Mammary microvascular endothelial cell (primary cell): ENCODE measurements around the gene AURKAIP1. TPM values are rescaled to one million over a fixed set of nuclear protein-coding genes. Genes with fewer than 3 reads are reported as not detected.

Source experiments
- total RNA-seq: library from RNA; depleted of rRNA; stranded (reverse); fragments of >200 nt; gene quantifications from 2 replicates; pipeline ENCODE4 v1.2.3, GENCODE V29; 2015

Gene AURKAIP1
- total RNA-seq, result 180 and 195 TPM in 2 replicates

DNA sequence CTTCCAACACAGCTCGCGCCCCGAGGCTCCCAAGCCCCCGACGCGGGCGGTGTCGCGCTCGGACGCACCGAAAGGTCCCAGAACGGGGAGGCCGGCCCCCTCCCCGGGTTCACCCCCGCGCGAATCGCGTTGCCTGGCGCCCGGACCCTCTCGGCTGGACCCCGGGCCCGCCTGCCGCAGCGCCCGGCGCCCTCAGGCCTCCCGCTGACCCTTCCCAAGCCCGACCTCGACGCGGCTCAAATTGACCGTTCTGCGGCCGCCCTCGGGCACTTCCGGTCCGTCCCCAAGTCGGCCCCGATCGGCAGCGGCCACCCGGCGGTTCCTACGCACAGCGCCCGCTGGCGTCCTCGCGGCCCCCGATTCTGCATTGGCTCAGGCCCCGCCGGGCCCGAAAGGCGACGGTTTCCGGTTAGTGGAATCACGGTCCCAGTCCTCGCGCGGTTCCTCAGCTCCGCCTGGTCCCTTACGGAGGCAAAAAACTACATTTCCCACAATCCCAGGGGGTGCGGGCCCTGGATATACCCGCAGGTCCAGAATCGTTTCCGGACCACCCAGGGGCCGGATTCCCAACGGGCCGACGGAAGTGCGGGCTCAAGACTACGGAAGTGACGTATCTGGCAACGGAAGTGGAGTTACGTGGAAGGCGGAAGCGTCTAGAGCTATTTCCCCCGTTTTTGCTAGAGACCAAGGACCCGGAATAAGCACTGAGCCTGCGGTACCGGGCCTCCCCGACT is at the start of gene AURKAIP1:
Gene AURKAIP1, minus strand, starts transcription at position 279 of the 734 bp plus-strand sequence. CDS start 451 bp downstream, outside the sequence.

DNA sequence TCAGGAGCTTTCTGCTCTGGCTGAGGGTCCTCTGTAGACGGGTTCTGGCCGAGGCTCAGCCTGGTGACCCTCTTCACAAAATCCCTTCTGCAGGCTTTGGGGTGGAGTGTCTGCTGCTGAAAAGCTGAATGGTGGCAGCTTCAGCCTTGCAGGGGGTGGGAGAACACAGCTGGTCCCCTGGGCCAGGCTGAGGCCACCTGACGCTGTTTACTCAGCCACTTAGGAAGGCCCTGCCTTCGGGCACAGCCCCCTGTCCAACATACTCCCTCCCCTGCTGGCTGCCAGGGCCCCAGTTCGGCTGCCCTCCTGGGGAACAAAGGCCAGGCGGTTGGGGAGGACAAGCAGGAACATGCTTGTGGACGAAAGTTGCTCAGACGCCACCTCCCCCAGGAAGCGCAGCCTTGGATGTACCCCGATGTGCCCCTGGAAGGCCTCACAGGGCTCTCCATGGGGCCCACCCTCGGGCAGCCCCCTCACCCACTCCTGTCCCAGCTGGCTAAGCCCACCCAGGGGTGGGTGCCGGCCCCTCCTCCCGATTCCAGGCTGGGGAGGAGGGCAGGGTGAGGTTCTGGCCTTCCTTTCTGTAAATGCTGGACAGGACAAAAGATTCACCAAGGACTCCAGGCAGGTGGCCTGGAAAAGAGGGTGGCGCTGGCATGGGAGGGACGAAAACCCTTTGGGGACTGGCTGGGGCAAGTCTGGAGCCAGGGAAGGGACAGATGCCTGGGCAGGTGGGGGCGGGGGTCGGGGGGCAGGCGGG is 46.3 kb upstream of the AURKAIP1 start, which contains the start of gene ANKRD65:
Gene ANKRD65, minus strand, starts transcription at position 130 of the 760 bp plus-strand sequence. CDS start 271 bp downstream, outside the sequence.

DNA sequence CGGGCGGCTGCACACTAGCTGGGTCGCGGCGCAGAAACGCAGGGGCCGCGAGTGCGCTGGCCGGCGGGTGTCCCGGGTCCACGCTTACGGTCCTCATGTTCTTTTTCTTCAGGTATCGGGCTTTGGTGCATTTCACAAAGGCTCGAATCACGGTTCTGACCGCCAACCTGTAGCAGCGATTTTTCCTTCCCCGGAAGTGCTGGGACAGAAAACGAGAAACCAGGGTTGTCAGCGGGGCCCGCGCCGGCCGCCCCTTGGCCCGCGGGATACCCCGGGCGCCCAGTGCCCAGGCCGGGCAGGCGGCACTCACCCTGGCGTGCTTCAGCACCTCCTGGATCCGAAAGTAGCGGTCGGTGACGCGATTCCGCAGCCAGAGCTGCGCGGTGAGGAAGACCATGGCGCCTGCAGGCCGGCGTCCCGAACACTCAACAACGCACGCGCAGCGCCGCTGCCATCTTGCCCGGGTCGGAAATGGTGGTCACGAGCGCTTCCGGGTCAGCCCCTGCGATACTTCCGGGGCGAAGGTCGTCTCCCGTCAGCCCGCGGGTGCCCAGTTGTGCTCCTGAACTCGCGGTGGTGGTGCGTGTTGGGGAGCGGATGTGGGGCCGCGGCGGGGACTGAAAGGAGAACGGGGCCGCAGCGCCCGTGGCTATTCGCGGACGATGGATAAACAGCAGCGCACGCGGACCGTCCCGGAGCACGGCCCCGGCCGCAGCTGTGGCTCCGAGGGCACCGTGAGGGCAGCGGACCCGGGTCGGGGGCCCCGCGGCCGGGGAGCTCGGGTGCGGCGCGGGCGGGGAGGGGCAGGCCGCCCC is 32.0 kb upstream of the AURKAIP1 start, which contains the start of gene MRPL20:
Gene MRPL20, minus strand, starts transcription at position 473 of the 815 bp plus-strand sequence. Its CDS starts 76 bp downstream, at position 397.

DNA sequence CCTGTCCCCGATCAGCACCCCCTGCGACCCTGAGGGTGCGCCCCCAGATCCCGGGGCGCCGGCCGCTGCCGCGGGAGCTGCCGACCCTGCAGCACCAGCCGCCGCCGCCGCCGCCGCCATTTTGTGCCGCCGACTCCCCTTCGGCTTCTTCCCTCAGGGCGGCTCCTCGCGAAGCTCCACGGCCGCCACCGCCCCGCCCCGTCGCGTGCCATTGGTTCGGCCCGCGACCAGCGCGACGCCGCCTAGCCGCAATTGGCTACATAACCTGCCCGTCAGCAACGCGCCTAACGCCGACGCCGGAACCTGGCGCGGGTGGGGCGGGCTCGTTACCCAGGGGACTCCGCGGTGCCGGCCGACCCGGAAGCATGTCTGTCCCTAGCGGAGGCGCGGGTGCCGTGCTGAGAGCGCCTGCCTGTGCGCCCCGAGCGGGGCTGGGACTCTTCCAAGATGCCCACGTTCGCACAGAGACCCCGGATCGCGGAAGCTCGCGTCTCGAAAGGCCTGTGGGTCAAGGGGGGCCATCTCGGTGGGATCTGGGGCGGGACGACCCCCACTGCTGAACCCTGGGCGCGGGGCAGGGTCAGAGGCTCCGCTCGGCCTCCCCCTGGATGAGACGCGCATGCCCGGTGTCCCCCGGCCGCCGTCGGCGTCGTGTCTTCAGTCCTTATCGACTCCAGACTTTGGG is 24.3 kb upstream of the AURKAIP1 start, which contains the start of gene CCNL2:
Gene CCNL2, minus strand, starts transcription at position 149 of the 685 bp plus-strand sequence. Its CDS starts 29 bp downstream, at position 120.

DNA sequence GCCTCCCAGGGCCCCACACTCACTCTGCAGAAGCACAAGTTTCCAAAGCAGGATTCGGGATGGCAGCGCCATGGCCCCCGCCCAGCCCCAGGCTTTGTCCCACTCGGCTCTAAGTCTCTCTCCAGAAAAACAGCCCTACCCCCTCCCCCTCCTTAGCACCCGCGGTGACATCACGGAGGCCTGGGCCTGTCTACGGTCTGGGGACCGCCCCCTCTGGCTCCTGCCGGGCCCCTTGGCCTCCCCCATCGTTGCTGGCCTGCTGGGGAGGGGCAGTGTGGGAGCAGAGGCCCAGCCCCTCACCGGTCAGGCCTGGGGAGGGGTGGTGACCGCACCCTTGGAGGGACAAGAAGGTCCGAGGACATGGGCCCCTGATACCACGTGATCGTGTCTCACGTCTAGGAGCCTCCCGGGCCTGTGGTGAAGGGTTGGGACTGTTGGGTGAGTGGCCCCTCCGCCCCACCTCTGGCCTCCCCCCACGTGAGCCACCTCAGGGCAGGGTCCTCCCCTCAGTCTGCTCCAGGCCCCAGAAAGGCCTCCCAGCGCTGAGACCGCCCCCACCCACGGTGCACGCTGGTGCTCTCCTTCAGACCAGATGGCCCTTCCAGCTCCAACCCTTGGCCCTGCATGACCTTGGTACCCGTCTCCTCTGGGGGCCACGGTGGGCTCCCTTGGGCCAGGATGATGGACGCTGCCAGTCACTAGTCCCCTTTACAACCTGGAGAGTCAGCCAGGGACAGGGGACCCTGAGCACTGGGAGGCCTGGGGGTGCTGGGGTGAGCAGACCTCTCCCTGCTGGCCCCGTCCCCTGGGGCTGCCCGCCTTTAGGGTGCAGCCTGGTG is 16.4 kb downstream of the AURKAIP1 start, which contains the start of gene MXRA8:
Gene MXRA8, minus strand, starts transcription at position 123 of the 839 bp plus-strand sequence. Its CDS starts 51 bp downstream, at position 72.

GRCh38 chr1:1349256-1350012 is 25.6 kb downstream of the AURKAIP1 start, which contains the start of gene DVL1:
Gene DVL1 (minus strand): TSS chr1:1349418. CDS start chr1:1349065, 353 bp downstream.

GRCh38 chr1:1331068-1331965 is 43.7 kb downstream of the AURKAIP1 start, which contains the start of gene TAS1R3:
Gene TAS1R3 (plus strand): TSS chr1:1331280. CDS start chr1:1331346, 66 bp downstream.

GRCh38 chr1:1324524-1325287 is 50.3 kb downstream of the AURKAIP1 start, which contains the start of the genes CPTP and INTS11:
Gene CPTP (plus strand): TSS chr1:1324802. CDS start chr1:1326911, 2,109 bp downstream.
Gene INTS11 (minus strand): TSS chr1:1324660. CDS start chr1:1324608, 52 bp downstream.

Other genes starting within 250 kb of the AURKAIP1 start
- not detected in 2 replicates for gene TTLL10, start 201.3 kb downstream of the AURKAIP1 start, total RNA-seq
- not detected in 2 replicates for gene TNFRSF18, start 168.6 kb downstream of the AURKAIP1 start, total RNA-seq
- 1.4 and 2.0 TPM in 2 replicates for gene TNFRSF4, start 161.1 kb downstream of the AURKAIP1 start, total RNA-seq
- 205 and 217 TPM in 2 replicates for gene SDF4, start 143.2 kb downstream of the AURKAIP1 start, total RNA-seq
- gene B3GALT6, start 143.0 kb downstream of the AURKAIP1 start, total RNA-seq, result 27.9 and 30.2 TPM in 2 replicates
- 0.25 and 0.27 TPM in 2 replicates for gene C1QTNF12, start 128.5 kb downstream of the AURKAIP1 start, total RNA-seq
- gene UBE2J2, start 101.4 kb downstream of the AURKAIP1 start, total RNA-seq, result 36.0 and 43.3 TPM in 2 replicates
- gene SCNN1D, start 94.8 kb downstream of the AURKAIP1 start, total RNA-seq, result 0.05 and 0.67 TPM in 2 replicates
- gene ACAP3, start 67.3 kb downstream of the AURKAIP1 start, total RNA-seq, result 13.7 and 20.6 TPM in 2 replicates
- 38.5 and 38.6 TPM in 2 replicates for gene PUSL1, start 66.6 kb downstream of the AURKAIP1 start, total RNA-seq
- 83.0 and 98.9 TPM in 2 replicates for gene INTS11, start 50.5 kb downstream of the AURKAIP1 start, total RNA-seq
- gene CPTP, start 50.4 kb downstream of the AURKAIP1 start, total RNA-seq, result 40.4 and 40.6 TPM in 2 replicates
- gene TAS1R3, start 43.9 kb downstream of the AURKAIP1 start, total RNA-seq, result not detected in 2 replicates
- 41.1 and 41.3 TPM in 2 replicates for gene DVL1, start 25.8 kb downstream of the AURKAIP1 start, total RNA-seq
- gene MXRA8, start 16.7 kb downstream of the AURKAIP1 start, total RNA-seq, result 0.20 and 0.34 TPM in 2 replicates
- 40.4 and 46.4 TPM in 2 replicates for gene CCNL2, start 24.1 kb upstream of the AURKAIP1 start, total RNA-seq
- gene MRPL20, start 32.1 kb upstream of the AURKAIP1 start, total RNA-seq, result 204 and 208 TPM in 2 replicates
- 0.47 and 0.64 TPM in 2 replicates for gene ANKRD65, start 46.1 kb upstream of the AURKAIP1 start, total RNA-seq
- gene VWA1, start 60.5 kb upstream of the AURKAIP1 start, total RNA-seq, result 45.7 and 49.0 TPM in 2 replicates
- gene ATAD3C, start 74.5 kb upstream of the AURKAIP1 start, total RNA-seq, result 0.07 TPM in 1 of 2 replicates, not detected in the other
- gene ATAD3B, start 96.6 kb upstream of the AURKAIP1 start, total RNA-seq, result 40.2 and 43.1 TPM in 2 replicates
- 50.7 and 56.6 TPM in 2 replicates for gene ATAD3A, start 137.0 kb upstream of the AURKAIP1 start, total RNA-seq
- gene TMEM240, start 165.4 kb upstream of the AURKAIP1 start, total RNA-seq, result 0.69 and 1.7 TPM in 2 replicates
- 111 and 116 TPM in 2 replicates for gene SSU72, start 199.7 kb upstream of the AURKAIP1 start, total RNA-seq
- 2.1 and 3.1 TPM in 2 replicates for gene FNDC10, start 224.9 kb upstream of the AURKAIP1 start, total RNA-seq
- 15.9 and 17.7 TPM in 2 replicates for gene MIB2, start 240.3 kb upstream of the AURKAIP1 start, total RNA-seq